HepG2 (cell line): ENCODE results near the gene HK2. TPM values are rescaled to one million over a fixed set of nuclear protein-coding genes. Genes with fewer than 3 reads are reported as not detected.

Experiments used
- DR1 ChIP-seq: sonication (generic); formaldehyde crosslinking; IDR thresholded peaks from 2 replicates; pipeline ENCODE4 v1.8.0; 2021; ENCODE audit warnings: mild to moderate bottlenecking, missing genetic modification reagents, inconsistent platforms
- FIP1L1 ChIP-seq: fragments of 200-400 bp; formaldehyde crosslinking; IDR thresholded peaks from 2 replicates; pipeline ENCODE4 v1.6.1; 2018; ENCODE audit warnings: low read depth, mild to moderate bottlenecking, low read length, moderate library complexity, borderline replicate concordance; ENCODE audit not compliant: insufficient read depth
- FOXP1 ChIP-seq, 2 experiments: fragments of 450-650 bp in 1 of 2; IDR thresholded peaks; 2 replicates each; pipeline ENCODE4 v1.6.1; 2017 to 2018; ENCODE audit warnings: antibody characterized with exemption in 1 of 2
- HMG20B ChIP-seq: conservative IDR thresholded peaks from 2 replicates; pipeline ENCODE4 v1.6.1; 2016; ENCODE audit warnings: missing genetic modification reagents, missing compliant biosample characterization
- POLR2A ChIP-seq, 2 experiments: IDR thresholded peaks; 2 replicates each; pipeline ENCODE4 v1.6.1; 2011; ENCODE audit warnings: low read depth in 2 of 2, low read length in 2 of 2, mild to moderate bottlenecking in 1 of 2, moderate library complexity in 1 of 2; ENCODE audit not compliant: insufficient read depth in 1 of 2
- RXRA ChIP-seq: sonication (generic); formaldehyde crosslinking; IDR thresholded peaks from 2 replicates; pipeline ENCODE4 v1.5.1; 2020; ENCODE audit warnings: missing genetic modification reagents
- SOX5 ChIP-seq: IDR thresholded peaks from 2 replicates; pipeline ENCODE4 v1.6.1; 2016; ENCODE audit warnings: borderline replicate concordance
- ZFP36L2 ChIP-seq: sonication (generic); formaldehyde crosslinking; IDR thresholded peaks from 2 replicates; pipeline ENCODE4 v1.4.0; 2020; ENCODE audit warnings: missing genetic modification reagents
- ZFP37 ChIP-seq: sonication (generic); formaldehyde crosslinking; IDR thresholded peaks from 2 replicates; pipeline ENCODE4 v1.4.0; 2020; ENCODE audit warnings: missing genetic modification reagents, borderline replicate concordance
- ZFP62 ChIP-seq: sonication (generic); formaldehyde crosslinking; IDR thresholded peaks from 2 replicates; pipeline ENCODE4 v1.4.0; 2020; ENCODE audit warnings: missing genetic modification reagents
- ZKSCAN5 ChIP-seq: sonication (generic); formaldehyde crosslinking; IDR thresholded peaks from 2 replicates; pipeline ENCODE4 v1.5.1; 2020; ENCODE audit warnings: mild to moderate bottlenecking, missing genetic modification reagents
- ZNF383 ChIP-seq: sonication (generic); formaldehyde crosslinking; IDR thresholded peaks from 2 replicates; pipeline ENCODE4 v1.4.0; 2020; ENCODE audit warnings: missing genetic modification reagents, mild to moderate bottlenecking, borderline replicate concordance
- ZNF510 ChIP-seq: sonication (generic); formaldehyde crosslinking; IDR thresholded peaks from 2 replicates; pipeline ENCODE4 v1.4.0; 2020; ENCODE audit warnings: low read depth, mild to moderate bottlenecking, missing genetic modification reagents
- ZNF841 ChIP-seq: sonication (generic); formaldehyde crosslinking; IDR thresholded peaks from 2 replicates; pipeline ENCODE4 v1.8.1; 2023; ENCODE audit warnings: missing genetic modification reagents, borderline replicate concordance
- polyA plus RNA-seq, 8 experiments: library from polyadenylated mRNA; depleted of rRNA in 3 of 8; stranded (reverse) in 7 of 8; unstranded in 1 of 8; fragments of >200 nt; fragmentation: Illumina TruSeq in 4 of 8; extraction: Trizol in 4 of 8; gene quantifications; 2 replicates each; pipeline versions ENCODE4 v1.2.1 to v1.2.3, GENCODE V29; 2011 to 2016; ENCODE audit warnings: low read depth in 4 of 8, missing spikeins in 1 of 8, mixed read lengths in 1 of 8; ENCODE audit not compliant: insufficient read depth in 1 of 8
- total RNA-seq, 5 experiments: library from RNA; depleted of rRNA; stranded (reverse); fragments of >200 nt; fragmentation: Illumina TruSeq; extraction: Trizol; gene quantifications; 2 replicates each; pipeline ENCODE4 v1.2.3, GENCODE V29; 2016; ENCODE audit warnings: low read depth in 1 of 5
- TF ChIP-seq, protein P1 (sequence below): IDR thresholded peaks from 2 replicates; pipeline ENCODE4 v1.6.1; 2016; ENCODE audit warnings: low read depth, missing genetic modification reagents, missing compliant biosample characterization
- TF ChIP-seq, protein P2 (sequence below): sonication (generic); formaldehyde crosslinking; IDR thresholded peaks from 2 replicates; pipeline ENCODE4 v1.4.0; 2020; ENCODE audit warnings: missing genetic modification reagents, borderline replicate concordance

HK2 gene
- total and polyA plus RNA-seq, 2 of the 13 experiments (the other 11 are each of a cell fraction or from before 2014, with no cell fraction given) = 13.2 to 101 TPM

DNA sequence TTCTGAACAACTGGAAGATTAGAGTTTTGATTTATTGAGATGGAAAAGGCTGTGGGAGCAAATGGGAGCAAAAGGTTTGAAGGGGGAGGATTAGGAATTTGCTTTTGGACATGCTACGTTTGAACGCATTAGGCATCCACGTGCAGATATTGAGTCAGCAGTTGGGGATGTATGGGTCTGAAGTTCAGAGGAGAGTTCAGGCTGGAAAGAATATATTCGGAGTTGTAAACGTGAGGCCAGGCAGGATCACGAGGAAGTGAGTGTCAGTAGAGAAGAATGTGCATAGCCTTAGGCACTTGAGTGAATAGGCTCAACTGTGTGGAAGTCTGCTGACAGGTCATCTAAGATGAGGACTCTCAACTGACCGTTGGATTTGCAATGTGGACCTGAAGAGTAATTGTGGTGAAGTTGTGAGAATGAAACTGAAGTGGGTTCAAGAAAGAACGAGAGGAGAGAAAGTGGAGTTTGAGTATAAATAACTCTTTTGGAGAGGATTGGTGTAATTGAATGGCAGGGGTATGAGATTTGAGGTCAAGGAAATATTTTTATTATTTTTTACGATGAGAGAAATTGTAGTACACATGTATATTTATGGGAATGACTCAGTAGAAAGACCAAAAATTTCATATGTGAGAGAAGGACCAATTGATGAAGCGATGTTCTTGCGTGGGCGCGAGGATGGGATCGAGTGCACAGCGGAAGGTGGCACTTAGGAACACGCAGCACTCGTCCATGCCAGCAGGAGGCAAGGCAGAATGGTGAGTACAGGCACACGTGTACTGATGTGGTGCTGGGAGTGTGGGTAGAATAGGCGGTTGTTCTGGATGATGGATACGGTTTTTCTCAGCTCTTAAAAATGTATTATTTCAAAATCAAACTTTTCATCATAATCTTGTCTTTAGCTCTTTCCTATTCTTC, 84.0 kb downstream of the HK2 start (continued):
- TF ChIP-seq, protein P1, sequence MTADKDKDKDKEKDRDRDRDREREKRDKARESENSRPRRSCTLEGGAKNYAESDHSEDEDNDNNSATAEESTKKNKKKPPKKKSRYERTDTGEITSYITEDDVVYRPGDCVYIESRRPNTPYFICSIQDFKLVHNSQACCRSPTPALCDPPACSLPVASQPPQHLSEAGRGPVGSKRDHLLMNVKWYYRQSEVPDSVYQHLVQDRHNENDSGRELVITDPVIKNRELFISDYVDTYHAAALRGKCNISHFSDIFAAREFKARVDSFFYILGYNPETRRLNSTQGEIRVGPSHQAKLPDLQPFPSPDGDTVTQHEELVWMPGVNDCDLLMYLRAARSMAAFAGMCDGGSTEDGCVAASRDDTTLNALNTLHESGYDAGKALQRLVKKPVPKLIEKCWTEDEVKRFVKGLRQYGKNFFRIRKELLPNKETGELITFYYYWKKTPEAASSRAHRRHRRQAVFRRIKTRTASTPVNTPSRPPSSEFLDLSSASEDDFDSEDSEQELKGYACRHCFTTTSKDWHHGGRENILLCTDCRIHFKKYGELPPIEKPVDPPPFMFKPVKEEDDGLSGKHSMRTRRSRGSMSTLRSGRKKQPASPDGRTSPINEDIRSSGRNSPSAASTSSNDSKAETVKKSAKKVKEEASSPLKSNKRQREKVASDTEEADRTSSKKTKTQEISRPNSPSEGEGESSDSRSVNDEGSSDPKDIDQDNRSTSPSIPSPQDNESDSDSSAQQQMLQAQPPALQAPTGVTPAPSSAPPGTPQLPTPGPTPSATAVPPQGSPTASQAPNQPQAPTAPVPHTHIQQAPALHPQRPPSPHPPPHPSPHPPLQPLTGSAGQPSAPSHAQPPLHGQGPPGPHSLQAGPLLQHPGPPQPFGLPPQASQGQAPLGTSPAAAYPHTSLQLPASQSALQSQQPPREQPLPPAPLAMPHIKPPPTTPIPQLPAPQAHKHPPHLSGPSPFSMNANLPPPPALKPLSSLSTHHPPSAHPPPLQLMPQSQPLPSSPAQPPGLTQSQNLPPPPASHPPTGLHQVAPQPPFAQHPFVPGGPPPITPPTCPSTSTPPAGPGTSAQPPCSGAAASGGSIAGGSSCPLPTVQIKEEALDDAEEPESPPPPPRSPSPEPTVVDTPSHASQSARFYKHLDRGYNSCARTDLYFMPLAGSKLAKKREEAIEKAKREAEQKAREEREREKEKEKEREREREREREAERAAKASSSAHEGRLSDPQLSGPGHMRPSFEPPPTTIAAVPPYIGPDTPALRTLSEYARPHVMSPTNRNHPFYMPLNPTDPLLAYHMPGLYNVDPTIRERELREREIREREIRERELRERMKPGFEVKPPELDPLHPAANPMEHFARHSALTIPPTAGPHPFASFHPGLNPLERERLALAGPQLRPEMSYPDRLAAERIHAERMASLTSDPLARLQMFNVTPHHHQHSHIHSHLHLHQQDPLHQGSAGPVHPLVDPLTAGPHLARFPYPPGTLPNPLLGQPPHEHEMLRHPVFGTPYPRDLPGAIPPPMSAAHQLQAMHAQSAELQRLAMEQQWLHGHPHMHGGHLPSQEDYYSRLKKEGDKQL (CRISPR knock-in tag) = peak; percentile 61; the same call in 1 of the 2 replicates
- TF ChIP-seq ZNF510 = no peak
- no peak for TF ChIP-seq ZFP36L2
- no peak for TF ChIP-seq DR1
- TF ChIP-seq, protein P2, sequence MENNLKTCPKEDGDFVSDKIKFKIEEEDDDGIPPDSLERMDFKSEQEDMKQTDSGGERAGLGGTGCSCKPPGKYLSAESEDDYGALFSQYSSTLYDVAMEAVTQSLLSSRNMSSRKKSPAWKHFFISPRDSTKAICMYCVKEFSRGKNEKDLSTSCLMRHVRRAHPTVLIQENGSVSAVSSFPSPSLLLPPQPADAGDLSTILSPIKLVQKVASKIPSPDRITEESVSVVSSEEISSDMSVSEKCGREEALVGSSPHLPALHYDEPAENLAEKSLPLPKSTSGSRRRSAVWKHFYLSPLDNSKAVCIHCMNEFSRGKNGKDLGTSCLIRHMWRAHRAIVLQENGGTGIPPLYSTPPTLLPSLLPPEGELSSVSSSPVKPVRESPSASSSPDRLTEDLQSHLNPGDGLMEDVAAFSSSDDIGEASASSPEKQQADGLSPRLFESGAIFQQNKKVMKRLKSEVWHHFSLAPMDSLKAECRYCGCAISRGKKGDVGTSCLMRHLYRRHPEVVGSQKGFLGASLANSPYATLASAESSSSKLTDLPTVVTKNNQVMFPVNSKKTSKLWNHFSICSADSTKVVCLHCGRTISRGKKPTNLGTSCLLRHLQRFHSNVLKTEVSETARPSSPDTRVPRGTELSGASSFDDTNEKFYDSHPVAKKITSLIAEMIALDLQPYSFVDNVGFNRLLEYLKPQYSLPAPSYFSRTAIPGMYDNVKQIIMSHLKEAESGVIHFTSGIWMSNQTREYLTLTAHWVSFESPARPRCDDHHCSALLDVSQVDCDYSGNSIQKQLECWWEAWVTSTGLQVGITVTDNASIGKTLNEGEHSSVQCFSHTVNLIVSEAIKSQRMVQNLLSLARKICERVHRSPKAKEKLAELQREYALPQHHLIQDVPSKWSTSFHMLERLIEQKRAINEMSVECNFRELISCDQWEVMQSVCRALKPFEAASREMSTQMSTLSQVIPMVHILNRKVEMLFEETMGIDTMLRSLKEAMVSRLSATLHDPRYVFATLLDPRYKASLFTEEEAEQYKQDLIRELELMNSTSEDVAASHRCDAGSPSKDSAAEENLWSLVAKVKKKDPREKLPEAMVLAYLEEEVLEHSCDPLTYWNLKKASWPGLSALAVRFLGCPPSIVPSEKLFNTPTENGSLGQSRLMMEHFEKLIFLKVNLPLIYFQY (CRISPR knock-in tag) = 0 out of 2 replicates have a peak, but pooled peaks have one; percentile 45
- TF ChIP-seq ZNF383 (CRISPR knock-in tag) = no peak
- no peak for TF ChIP-seq ZFP62 (CRISPR knock-in tag)
- TF ChIP-seq RXRA (CRISPR knock-in tag) = no peak; the same call in 1 of the 2 replicates
- no peak for TF ChIP-seq HMG20B (CRISPR knock-in tag)
- peak; percentile 87 for TF ChIP-seq ZKSCAN5 (CRISPR knock-in tag)
- TF ChIP-seq SOX5 (CRISPR knock-in tag) = peak; percentile 96
- TF ChIP-seq ZFP37 (CRISPR knock-in tag) = peak; percentile 86
- no peak for TF ChIP-seq FOXP1 (IDR thresholded peaks at IDR 0.05)
- TF ChIP-seq FOXP1 (CRISPR knock-in tag; IDR thresholded peaks at IDR 0.05) = peak; percentile 63; the same call in 1 of the 2 replicates
- TF ChIP-seq FIP1L1 = no peak
- no peak for TF ChIP-seq ZNF841 (CRISPR knock-in tag)
- TF ChIP-seq POLR2A (IDR thresholded peaks at IDR 0.05; ENCODE audit: insufficient read depth in 1 of 2, low read depth in 2 of 2, low read length in 2 of 2) = no peak
